Ovary (tissue), 3 donors: Measurements from ENCODE around the gene TUBB2A.

Experiments used
- EP300 ChIP-seq: sonication (generic); formaldehyde crosslinking; IDR thresholded peaks from one replicate; pipeline ENCODE4 v1.6.1; 2017; ENCODE audit warnings: antibody characterized with exemption
- TF ChIP-seq, protein P1 (sequence below), 3 donors: fragments of 450-650 bp in 2 of 3; fragments of 200-600 bp in 1 of 3; IDR thresholded peaks; one replicate each; pipeline versions ENCODE4 v1.5.1 to v1.8.0; 2016 to 2022; ENCODE audit warnings: antibody characterized with exemption in 3 of 3, mild to moderate bottlenecking in 1 of 3
- donor health status: DM: no; HTN: no; CAD: no.

DNA sequence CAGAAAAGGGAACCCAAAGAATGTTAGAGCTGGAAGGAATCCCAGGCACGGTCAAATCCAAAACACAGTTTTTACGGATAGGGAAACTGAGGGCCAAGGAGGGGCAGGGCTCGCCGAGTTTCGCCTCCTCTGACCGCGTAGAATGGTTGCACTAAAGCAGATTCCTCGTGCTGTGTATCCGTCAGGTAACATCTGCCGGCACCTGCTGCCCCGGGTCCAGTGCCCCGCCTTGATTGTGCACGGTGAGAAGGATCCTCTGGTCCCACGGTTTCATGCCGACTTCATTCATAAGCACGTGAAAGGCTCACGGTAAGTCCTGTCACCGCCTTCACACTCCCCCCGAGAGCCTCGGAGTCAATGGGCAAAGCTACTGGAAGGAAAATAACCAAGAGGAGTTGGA, 17.1 kb downstream of the TUBB2A start:
- TF ChIP-seq, protein P1, sequence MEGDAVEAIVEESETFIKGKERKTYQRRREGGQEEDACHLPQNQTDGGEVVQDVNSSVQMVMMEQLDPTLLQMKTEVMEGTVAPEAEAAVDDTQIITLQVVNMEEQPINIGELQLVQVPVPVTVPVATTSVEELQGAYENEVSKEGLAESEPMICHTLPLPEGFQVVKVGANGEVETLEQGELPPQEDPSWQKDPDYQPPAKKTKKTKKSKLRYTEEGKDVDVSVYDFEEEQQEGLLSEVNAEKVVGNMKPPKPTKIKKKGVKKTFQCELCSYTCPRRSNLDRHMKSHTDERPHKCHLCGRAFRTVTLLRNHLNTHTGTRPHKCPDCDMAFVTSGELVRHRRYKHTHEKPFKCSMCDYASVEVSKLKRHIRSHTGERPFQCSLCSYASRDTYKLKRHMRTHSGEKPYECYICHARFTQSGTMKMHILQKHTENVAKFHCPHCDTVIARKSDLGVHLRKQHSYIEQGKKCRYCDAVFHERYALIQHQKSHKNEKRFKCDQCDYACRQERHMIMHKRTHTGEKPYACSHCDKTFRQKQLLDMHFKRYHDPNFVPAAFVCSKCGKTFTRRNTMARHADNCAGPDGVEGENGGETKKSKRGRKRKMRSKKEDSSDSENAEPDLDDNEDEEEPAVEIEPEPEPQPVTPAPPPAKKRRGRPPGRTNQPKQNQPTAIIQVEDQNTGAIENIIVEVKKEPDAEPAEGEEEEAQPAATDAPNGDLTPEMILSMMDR (IDR thresholded peaks at IDR 0.05), result no peak
- TF ChIP-seq EP300, result no peak
